H1 (cell line): ENCODE measurements around the gene DRP2. TPM values are rescaled to one million over a fixed set of nuclear protein-coding genes. Genes with fewer than 3 reads are reported as not detected.

Experiments used
- CTCF ChIA-PET: fragments of 300-600 bp; sonication (Branson Sonifier 250); formaldehyde crosslinking; loops from one replicate; lab custom pipeline; 2021; ENCODE audit not compliant: partially characterized antibody; lab: Charles Lee
- POLR2A ChIA-PET: fragments of 300-600 bp; sonication (Branson Sonifier 250); formaldehyde crosslinking; loops from one replicate; lab custom pipeline; 2021; ENCODE audit warnings: inconsistent platforms; ENCODE audit not compliant: partially characterized antibody; lab: Charles Lee
- DNase-seq, 2 experiments: peaks; one replicate each; pipeline versions ENCODE4 v3.0.0 to v3.0.0-alpha.2; 2010 to 2022; ENCODE audit warnings: low spot score in 2 of 2, low read depth in 1 of 2, mixed read lengths in 1 of 2
- FAIRE-seq: peaks from 2 replicates; lab custom pipeline; 2011; peaks lifted over from hg19 to GRCh38; lab: Jason Lieb, UNC
- H2AFZ ChIP-seq: 2 replicates; pipeline ENCODE4 v1.8.1; 2012; ENCODE audit warnings: low read length, inconsistent platforms
- H2AK5ac ChIP-seq: 2 replicates; pipeline ENCODE4 v1.6.1; 2013; ENCODE audit warnings: low read depth, low read length
- H2BK120ac ChIP-seq: replicated peaks from 2 replicates; pipeline ENCODE3; 2013; ENCODE audit warnings: low read depth, low read length, inconsistent platforms
- H2BK12ac ChIP-seq: 2 replicates; pipeline ENCODE4 v1.6.1; 2013; ENCODE audit warnings: low read depth, low read length
- H2BK15ac ChIP-seq: 2 replicates; pipeline ENCODE4 v1.6.1; 2013; ENCODE audit warnings: low read length
- H2BK20ac ChIP-seq: 2 replicates; pipeline ENCODE4 v1.6.1; 2013; ENCODE audit warnings: low read length
- H2BK5ac ChIP-seq: 2 replicates; pipeline ENCODE4 v1.6.1; 2013; ENCODE audit warnings: low read depth, low read length
- H3K14ac ChIP-seq: 2 replicates; pipeline ENCODE4 v1.6.1; 2013; ENCODE audit warnings: inconsistent platforms; ENCODE audit not compliant: insufficient read length
- H3K18ac ChIP-seq: 2 replicates; pipeline ENCODE4 v1.6.1; 2013; ENCODE audit warnings: low read length; ENCODE audit errors: extremely low read depth
- H3K23ac ChIP-seq: 2 replicates; pipeline ENCODE4 v1.6.1; 2013; ENCODE audit warnings: inconsistent platforms; ENCODE audit not compliant: insufficient read length
- H3K23me2 ChIP-seq: 2 replicates; pipeline ENCODE4 v1.6.1; 2013; ENCODE audit warnings: low read depth, low read length
- H3K27ac ChIP-seq: 2 replicates; pipeline ENCODE4 v1.6.1; 2011; ENCODE audit warnings: low read depth, low read length, inconsistent platforms
- H3K27me3 ChIP-seq, 4 experiments: replicated peaks in 1 of 4; 1 replicate in 1 of 4; 2 replicates in 3 of 4; pipeline versions ENCODE4 v1.6.1 to v1.8.1; 2011 to 2013; ENCODE audit warnings: low read length in 3 of 4, mild to moderate bottlenecking in 3 of 4, inconsistent platforms in 2 of 4, mixed read lengths in 2 of 4, moderate library complexity in 1 of 4; ENCODE audit not compliant: control insufficient read depth in 3 of 4, insufficient read depth in 3 of 4; ENCODE audit errors: extremely low read depth in 1 of 4
- H3K36me3 ChIP-seq, 4 experiments: 2 replicates each; pipeline versions ENCODE4 v1.6.1 to v1.8.1; 2011 to 2013; ENCODE audit warnings: mild to moderate bottlenecking in 4 of 4, low read length in 3 of 4, moderate library complexity in 2 of 4, control low read depth in 1 of 4, inconsistent platforms in 1 of 4; ENCODE audit not compliant: insufficient read depth in 4 of 4, control insufficient read depth in 2 of 4
- H3K4ac ChIP-seq: replicated peaks from 2 replicates; pipeline ENCODE3; 2013; ENCODE audit warnings: low read length, low read depth, mixed read lengths, inconsistent platforms; ENCODE audit not compliant: insufficient read length
- H3K4me1 ChIP-seq, 4 experiments: replicated peaks in 1 of 4; 1 replicate in 1 of 4; 2 replicates in 3 of 4; pipeline versions ENCODE4 v1.6.1 to v1.8.1; 2011 to 2013; ENCODE audit warnings: low read length in 3 of 4, inconsistent platforms in 2 of 4, mixed read lengths in 1 of 4; ENCODE audit not compliant: insufficient read depth in 4 of 4, control insufficient read depth in 3 of 4
- H3K4me2 ChIP-seq, 2 experiments: 2 replicates each; pipeline versions ENCODE4 v1.6.1 to v1.8.1; 2011 to 2013; ENCODE audit warnings: low read depth in 2 of 2, low read length in 2 of 2, control low read depth in 1 of 2, inconsistent platforms in 1 of 2, mild to moderate bottlenecking in 1 of 2; ENCODE audit not compliant: insufficient read depth in 1 of 2
- H3K4me3 ChIP-seq, 4 experiments: fragments of 200-600, 300-600 bp in 1 of 4; sonication (generic), shearing (Covaris generic), sonication (Bioruptor Twin) in 1 of 4; 2 replicates each; pipeline versions ENCODE4 v1.5.1 to v1.8.1; 2011 to 2016; ENCODE audit warnings: low read length in 4 of 4, low read depth in 3 of 4, control low read depth in 2 of 4, inconsistent platforms in 2 of 4, mild to moderate bottlenecking in 2 of 4, mixed read lengths in 1 of 4, moderate library complexity in 1 of 4; ENCODE audit not compliant: insufficient read depth in 2 of 4; ENCODE audit errors: extremely low read depth in 1 of 4
- H3K56ac ChIP-seq: replicated peaks from 2 replicates; pipeline ENCODE3; 2013; ENCODE audit warnings: low read depth, mild to moderate bottlenecking, mixed read lengths, low read length, inconsistent platforms; ENCODE audit not compliant: insufficient read length
- H3K79me1 ChIP-seq: 2 replicates; pipeline ENCODE4 v1.6.1; 2013; ENCODE audit warnings: low read depth, low read length, control low read depth
- H3K79me2 ChIP-seq, 2 experiments: 2 replicates each; pipeline versions ENCODE4 v1.6.1 to v1.8.1; 2012 to 2013; ENCODE audit warnings: low read length in 2 of 2, mild to moderate bottlenecking in 2 of 2, inconsistent platforms in 1 of 2; ENCODE audit not compliant: insufficient read depth in 2 of 2, control insufficient read depth in 1 of 2
- H3K9ac ChIP-seq, 4 experiments: replicated peaks in 1 of 4; 1 replicate in 1 of 4; 2 replicates in 3 of 4; pipeline versions ENCODE4 v1.6.1 to v1.8.1; 2011 to 2013; ENCODE audit warnings: low read depth in 3 of 4, low read length in 3 of 4, control low read depth in 2 of 4, mild to moderate bottlenecking in 2 of 4, moderate library complexity in 2 of 4, inconsistent platforms in 1 of 4; ENCODE audit errors: extremely low read depth in 1 of 4
- H3K9me3 ChIP-seq, 2 experiments: 2 replicates each; pipeline versions ENCODE4 v1.6.1 to v1.8.1; 2012 to 2013; ENCODE audit warnings: mild to moderate bottlenecking in 2 of 2, moderate library complexity in 2 of 2, control low read depth in 1 of 2, inconsistent platforms in 1 of 2, low read depth in 1 of 2, low read length in 1 of 2, mixed read lengths in 1 of 2; ENCODE audit not compliant: insufficient read depth in 2 of 2
- H4K20me1 ChIP-seq, 2 experiments: replicated peaks in 1 of 2; 2 replicates each; pipeline versions ENCODE3 to v1.8.1; 2011 to 2013; ENCODE audit warnings: inconsistent platforms in 2 of 2, low read length in 2 of 2, mild to moderate bottlenecking in 1 of 2; ENCODE audit not compliant: insufficient read depth in 2 of 2, control insufficient read depth in 1 of 2
- H4K5ac ChIP-seq: 2 replicates; pipeline ENCODE4 v1.6.1; 2013; ENCODE audit warnings: low read length, low read depth, mixed read lengths, inconsistent platforms; ENCODE audit not compliant: insufficient read length
- H4K8ac ChIP-seq: 2 replicates; pipeline ENCODE4 v1.8.0; 2013; ENCODE audit warnings: mild to moderate bottlenecking, moderate library complexity, low read length, inconsistent platforms; ENCODE audit not compliant: insufficient read depth; ENCODE audit errors: extremely low read depth
- H4K91ac ChIP-seq: replicated peaks from 2 replicates; pipeline ENCODE3; 2013; ENCODE audit warnings: low read length, mixed read lengths, inconsistent platforms; ENCODE audit not compliant: insufficient read length
- EZH2 ChIP-seq: fragments of 200-600 bp; sonication (generic); IDR thresholded peaks from 2 replicates; pipeline ENCODE4 v1.7.1; 2012; ENCODE audit warnings: low read depth, mild to moderate bottlenecking, moderate library complexity, low read length, inconsistent platforms; ENCODE audit not compliant: severe bottlenecking
- YY1 ChIP-seq: IDR thresholded peaks from 2 replicates; pipeline ENCODE4 v1.6.1; 2011; ENCODE audit warnings: low read depth, mild to moderate bottlenecking, low read length
- WGBS, 2 experiments: shearing (Covaris generic) in 1 of 2; methylation state at CpG; one replicate each; pipeline versions ENCODE4 v1.1.6 to v1.1.7; 2013 to 2015; ENCODE audit warnings: low lambda C conversion rate in 2 of 2, mixed read lengths in 2 of 2, inconsistent platforms in 1 of 2, low coverage in 1 of 2, missing lambda C conversion rate in 1 of 2; ENCODE audit not compliant: insufficient replicate concordance in 2 of 2, insufficient coverage in 1 of 2, insufficient read length in 1 of 2; ENCODE audit errors: extremely low coverage in 1 of 2, missing lambda C conversion rate in 1 of 2; 5-methylcytosine and 5-hydroxymethylcytosine counted together
- polyA plus RNA-seq, 7 experiments: library from polyadenylated mRNA; depleted of rRNA in 3 of 7; stranded (reverse) in 5 of 7; unstranded in 2 of 7; fragments of >200 nt in 5 of 7; fragments of 200-250 nt in 2 of 7; gene quantifications; 1 replicate in 5 of 7; 2 replicates in 1 of 7; 4 replicates in 1 of 7; pipeline versions ENCODE4 v1.2.1 to v1.2.3, GENCODE V29; 2011 to 2013; ENCODE audit warnings: missing spikeins in 2 of 7, mixed read lengths in 2 of 7
- total RNA-seq: library from RNA; stranded (reverse); fragmentation: NEBNext Ultra II Directional; extraction: Animal tissue kit (Norgen Biotek cat#: 25700); gene quantifications from 2 replicates; pipeline ENCODE4 v1.2.1, GENCODE V29; 2021

DRP2 gene
- total and polyA plus RNA-seq, 2 of the 8 experiments (the other 6 are each of a cell fraction or from before 2014, with no cell fraction given): 0.18 to 0.20 TPM

DNA sequence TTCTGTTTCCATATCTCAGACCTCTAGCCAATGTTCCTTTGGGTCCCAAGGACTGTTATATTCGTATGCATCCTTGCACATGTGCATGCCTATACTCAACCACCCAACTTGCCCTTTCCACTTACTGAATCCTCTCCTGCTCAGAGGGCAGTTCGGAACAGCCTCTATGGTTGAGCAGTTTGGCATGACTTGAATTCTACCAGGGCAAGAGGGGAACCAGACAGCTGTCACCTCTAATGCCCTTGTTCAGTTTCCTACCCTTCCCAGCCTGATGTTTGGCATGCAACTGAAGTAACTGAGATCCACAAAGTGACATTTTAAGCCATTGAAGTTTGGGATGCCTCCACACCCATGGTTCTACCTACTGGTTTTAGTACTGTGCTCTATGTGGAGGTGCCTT lies 17.5 kb downstream of the DRP2 start:
- Histone ChIP-seq H3K9ac (no peak overlapping the region), H3K14ac (no peak overlapping the region), H4K5ac (no peak overlapping the region), H4K20me1 (no peaks in the 10 kb centered on the region), H4K8ac (no peak overlapping the region), H3K23ac (no peak overlapping the region), H3K9me3 (no peaks in the 10 kb centered on the region), H2AFZ (no peak overlapping the region), H3K27ac (no peak overlapping the region), H3K27me3 (no peaks in the 10 kb centered on the region), H2BK15ac (no peak overlapping the region), H3K18ac (no peak overlapping the region), H2BK12ac (no peak overlapping the region), H3K4me3 (no peak overlapping the region), H2BK5ac (no peak overlapping the region), H3K56ac (no peak overlapping the region), H3K4ac (no peak overlapping the region), H3K79me2 (no peaks in the 10 kb centered on the region), H3K36me3 (no peaks in the 10 kb centered on the region), H2AK5ac (no peak overlapping the region), H3K79me1 (no peaks in the 10 kb centered on the region), H3K23me2 (no peaks in the 10 kb centered on the region), H2BK120ac (no peak overlapping the region), H3K4me1 (no peaks in the 10 kb centered on the region), H3K4me2 (no peak overlapping the region), H4K91ac (no peak overlapping the region), H2BK20ac (no peak overlapping the region)
- no peak for TF ChIP-seq YY1
- no peak for TF ChIP-seq EZH2
- DNase-seq: no peak
- ChIA-PET POLR2A (no interaction called here), CTCF (no interaction called here)
- 89% methylated on average over 2 of the region's 2 CpGs; no CpG with 5 or more reads in 1 of the 2 experiments for WGBS, 2 experiments
- no peak for FAIRE-seq
